HCT116 (cell line): ENCODE results near the gene RNF146. TPM values are rescaled to one million over a fixed set of nuclear protein-coding genes. Genes with fewer than 3 reads are reported as not detected.

ENCODE experiments used
- ATAC-seq: fragments of 200-7000 bp; cut with Tn5 transposase; 2 replicates; pipeline ENCODE4 v1.9.1; 2020; ENCODE audit warnings: mild to moderate bottlenecking, moderate library complexity
- BruUV-seq: library from RNA; stranded (reverse); fragments of 400-500 nt; replicated peaks from 2 replicates; lab custom pipeline; 2021; lab: Mats Ljungman, UMichigan
- CTCF ChIA-PET: fragments of 300-600 bp; sonication (Branson Sonifier 250); formaldehyde crosslinking; loops from one replicate; lab custom pipeline; 2021; ENCODE audit warnings: antibody characterized with exemption; lab: Charles Lee
- POLR2A ChIA-PET: fragments of 300-600, 350-600 bp; sonication (Branson Sonifier 250); formaldehyde crosslinking; loops from one replicate; lab custom pipeline; 2021; ENCODE audit warnings: antibody characterized with exemption; lab: Charles Lee
- RAD21 ChIA-PET, 2 experiments: fragments of 300-600 bp; sonication (Branson Sonifier 250); formaldehyde crosslinking; loops; one replicate each; lab custom pipeline; 2023; ENCODE audit warnings: low total read pairs in 2 of 2; ENCODE audit not compliant: uncharacterized antibody in 2 of 2, unreplicated experiment in 2 of 2, low non-redundant PET in 1 of 2; lab: Charles Lee
- DNase-seq: peaks from one replicate; pipeline ENCODE4 v3.0.0-alpha.2; 2010; ENCODE audit warnings: low read depth, low spot score
- H2AFZ ChIP-seq: fragments of 200-600 bp; shearing (Covaris generic), sonication (generic); 2 replicates; pipeline ENCODE4 v1.6.1; 2017; ENCODE audit warnings: low read depth, mixed run types, mixed read lengths, antibody characterized with exemption, low read length; ENCODE audit not compliant: poor library complexity, severe bottlenecking
- H3K27ac ChIP-seq: 2 replicates; pipeline ENCODE4 v1.5.1; 2012; ENCODE audit warnings: low read depth, low read length
- H3K27me3 ChIP-seq: fragments of 200-600 bp; sonication (generic); 2 replicates; pipeline ENCODE4 v1.6.1; 2016; ENCODE audit warnings: mixed run types, low read length, mixed read lengths; ENCODE audit not compliant: insufficient read depth
- H3K36me3 ChIP-seq, 2 experiments: fragments of 200-500 bp in 1 of 2; fragments of 200-600 bp in 1 of 2; sonication (Bioruptor generic) in 1 of 2; sonication (generic) in 1 of 2; 2 replicates each; pipeline versions ENCODE4 v1.5.1 to v1.6.1; 2014 to 2016; ENCODE audit warnings: low read length in 2 of 2, inconsistent platforms in 1 of 2, mixed read lengths in 1 of 2, mixed run types in 1 of 2; ENCODE audit not compliant: insufficient read depth in 2 of 2, control insufficient read depth in 1 of 2
- H3K4me1 ChIP-seq, 2 experiments: fragments of 200-600 bp in 1 of 2; sonication (generic) in 1 of 2; 2 replicates each; pipeline versions ENCODE4 v1.5.1 to v1.6.1; 2012 to 2017; ENCODE audit warnings: low read length in 2 of 2, inconsistent platforms in 1 of 2, mild to moderate bottlenecking in 1 of 2, mixed read lengths in 1 of 2, mixed run types in 1 of 2, moderate library complexity in 1 of 2; ENCODE audit not compliant: insufficient read depth in 2 of 2, control insufficient read depth in 1 of 2
- H3K4me2 ChIP-seq: fragments of 200-600 bp; sonication (generic); 2 replicates; pipeline ENCODE4 v1.6.1; 2017; ENCODE audit warnings: mixed run types, low read length, mixed read lengths
- H3K4me3 ChIP-seq, 2 experiments: fragments of 200-600 bp in 1 of 2; sonication (generic) in 1 of 2; replicated peaks in 1 of 2; 2 replicates each; pipeline ENCODE4 v1.5.1; 2011 to 2016; ENCODE audit warnings: low read length in 2 of 2, control low read depth in 1 of 2, low read depth in 1 of 2, mild to moderate bottlenecking in 1 of 2, mixed read lengths in 1 of 2, mixed run types in 1 of 2
- H3K79me2 ChIP-seq: fragments of 200-600 bp; sonication (generic); 2 replicates; pipeline ENCODE4 v1.6.1; 2017; ENCODE audit warnings: mild to moderate bottlenecking, mixed run types, low read length, moderate library complexity, mixed read lengths; ENCODE audit not compliant: insufficient read depth
- H3K9ac ChIP-seq: fragments of 200-600 bp; sonication (generic); 2 replicates; pipeline ENCODE4 v1.6.1; 2016; ENCODE audit warnings: low read length, mixed read lengths
- H3K9me2 ChIP-seq: fragments of 200-600 bp; sonication (generic), shearing (Covaris generic); 2 replicates; pipeline ENCODE4 v1.6.1; 2017; ENCODE audit warnings: mixed run types, mild to moderate bottlenecking, moderate library complexity; ENCODE audit not compliant: insufficient read depth
- H3K9me3 ChIP-seq, 2 experiments: fragments of 200-500 bp in 1 of 2; fragments of 200-600 bp in 1 of 2; sonication (Bioruptor generic) in 1 of 2; sonication (generic) in 1 of 2; 2 replicates each; pipeline ENCODE4 v1.6.1; 2014 to 2017; ENCODE audit warnings: low read length in 2 of 2, mixed read lengths in 2 of 2, inconsistent platforms in 1 of 2, low read depth in 1 of 2, mild to moderate bottlenecking in 1 of 2, mixed run types in 1 of 2, moderate library complexity in 1 of 2; ENCODE audit not compliant: control insufficient read depth in 1 of 2, insufficient read depth in 1 of 2
- H4K20me1 ChIP-seq: fragments of 200-600 bp; sonication (generic), shearing (Covaris generic); 2 replicates; pipeline ENCODE4 v1.6.1; 2017; ENCODE audit warnings: mixed run types, mild to moderate bottlenecking, moderate library complexity; ENCODE audit not compliant: insufficient read depth
- ATF3 ChIP-seq: IDR thresholded peaks from 2 replicates; pipeline ENCODE4 v1.6.1; 2012
- CBX3 ChIP-seq: IDR thresholded peaks from 2 replicates; pipeline ENCODE4 v1.6.1; 2012; ENCODE audit warnings: low read depth
- CEBPB ChIP-seq: IDR thresholded peaks from 2 replicates; pipeline ENCODE4 v1.6.1; 2012; ENCODE audit warnings: low read depth
- EGR1 ChIP-seq: IDR thresholded peaks from 2 replicates; pipeline ENCODE4 v1.6.1; 2012; ENCODE audit warnings: low read depth
- FOSL1 ChIP-seq: IDR thresholded peaks from 2 replicates; pipeline ENCODE4 v1.6.1; 2012; ENCODE audit warnings: low read depth
- JUND ChIP-seq: IDR thresholded peaks from 2 replicates; pipeline ENCODE4 v1.6.1; 2012
- MAX ChIP-seq: IDR thresholded peaks from 2 replicates; pipeline ENCODE4 v1.6.1; 2012
- POLR2A ChIP-seq: IDR thresholded peaks from 2 replicates; pipeline ENCODE4 v1.7.0; 2011; ENCODE audit warnings: borderline replicate concordance; ENCODE audit not compliant: insufficient read depth, insufficient read length; ENCODE audit errors: extremely low read depth
- RAD21 ChIP-seq: IDR thresholded peaks from 2 replicates; pipeline ENCODE4 v1.6.1; 2012; ENCODE audit warnings: low read depth, mild to moderate bottlenecking
- REST ChIP-seq: IDR thresholded peaks from 2 replicates; pipeline ENCODE4 v1.6.1; 2012; ENCODE audit warnings: low read depth
- SIN3A ChIP-seq: IDR thresholded peaks from 2 replicates; pipeline ENCODE4 v1.6.1; 2012; ENCODE audit warnings: low read depth
- SP1 ChIP-seq: IDR thresholded peaks from 2 replicates; pipeline ENCODE4 v1.6.1; 2012; ENCODE audit warnings: low read depth
- SRF ChIP-seq: IDR thresholded peaks from 2 replicates; pipeline ENCODE4 v1.6.1; 2012; ENCODE audit warnings: low read depth
- ZBTB33 ChIP-seq: IDR thresholded peaks from 2 replicates; pipeline ENCODE4 v1.6.1; 2011; ENCODE audit warnings: mild to moderate bottlenecking, low read length, moderate library complexity; ENCODE audit not compliant: insufficient replicate concordance; ENCODE audit errors: extremely low read depth
- intact Hi-C: fragments of 100-400 bp; cut with micrococcal nuclease; formaldehyde crosslinking; loops from 2 replicates; pipeline ENCODE4 v1.10.0; 2022
- total RNA-seq: library from RNA; stranded (reverse); gene quantifications from one replicate; pipeline ENCODE4 v1.2.1, GENCODE V29; 2021; ENCODE audit not compliant: unreplicated experiment

RNF146 gene
- total RNA-seq, 1 experiment from 2014 or later: 17.6 TPM

- Histone ChIP-seq H3K4me3 (no peak overlapping the region), H3K4me2 (no peak overlapping the region), H3K79me2 (peaks cover 60% of the 10 kb centered on the region), H3K27ac (no peak overlapping the region), H3K27me3 (no peaks in the 10 kb centered on the region), H3K9ac (no peak overlapping the region), H3K9me2 (no peaks in the 10 kb centered on the region), H3K4me1 (peaks cover 0 to under 1% of the 10 kb centered on the region in 2 experiments; a peak in 2 of 4 replicates), H3K9me3 (no peaks in the 10 kb centered on the region), H2AFZ (no peak overlapping the region), H4K20me1 (0 out of 2 replicates have a peak, but pooled peaks cover 3% of the 10 kb centered on the region), H3K36me3 (no peaks in the 10 kb centered on the region)
- ChIA-PET CTCF (no interaction called here), RAD21 (no interaction called here), POLR2A (no interaction called here)
- intact Hi-C loops: no loop called here
- DNase-seq (no peak), ATAC-seq (no peak)
- BruUV-seq: no TSS peak
- no peak for TF ChIP-seq JUND
- TF ChIP-seq MAX: no peak
- no peak for TF ChIP-seq EGR1
- no peak for TF ChIP-seq SRF
- no peak for TF ChIP-seq SIN3A
- no peak for TF ChIP-seq REST
- no peak for TF ChIP-seq SP1
- TF ChIP-seq POLR2A: no peak
- no peak for TF ChIP-seq FOSL1
- no peak for TF ChIP-seq ATF3
- no peak for TF ChIP-seq ZBTB33
- no peak for TF ChIP-seq CEBPB
- no peak for TF ChIP-seq RAD21
- no peak for TF ChIP-seq CBX3
Measured at GRCh38 chr6:127273499-127273898, 6.8 kb downstream of the RNF146 start.
